Measurements from ENCODE around the gene B3GNT7. TPM values are rescaled to one million over a fixed set of nuclear protein-coding genes. Genes with fewer than 3 reads are reported as not detected.
A peak's percentile ranks its signal among the peaks of the same experiment; 100 is the strongest.

Gene B3GNT7
- total RNA-seq, 1 experiment from 2014 or later, result 83.3 TPM

GRCh38 chr2:231425811-231426703 is 30.5 kb downstream of the B3GNT7 start:
- POLR2A ChIA-PET, result no interaction called here
- Histone ChIP-seq H3K4me3 (ENCODE audit: low read depth in 2 of 2, low read length in 2 of 2) (no peak overlapping the region), H3K27ac (ENCODE audit: low read length) (peak overlapping the region; percentile 7; the same call in 1 of the 2 replicates), H3K4me1 (ENCODE audit: control insufficient read depth, insufficient read depth, low read length) (peaks cover 10% of the 10 kb centered on the region), H3K36me3 (ENCODE audit: control insufficient read depth, insufficient read depth, low read length) (no peaks in the 10 kb centered on the region), H3K9me3 (ENCODE audit: control insufficient read depth, insufficient read depth, low read depth, low read length) (no peaks in the 10 kb centered on the region), H3K27me3 (ENCODE audit: control insufficient read depth, insufficient read depth, low read length) (no peaks in the 10 kb centered on the region)
- ATAC-seq, result peak; percentile 73
- intact Hi-C loops (cut with micrococcal nuclease; ENCODE audit: unreplicated experiment) (no loop called here), in situ Hi-C loops (cut with HindIII; ENCODE audit: low pct_unique_long_range_greater_than_20kb, low sequenced_read_pairs) (no loop called here)
- CTCF ChIA-PET, result no interaction called here
- no TSS peak for BruUV-seq (replicated peaks)
- TF ChIP-seq TCF7L2 (IDR thresholded peaks at IDR 0.05; ENCODE audit: low read depth, low read length), result no peak
- no peak for TF ChIP-seq POLR2AphosphoS5 (IDR thresholded peaks at IDR 0.05; ENCODE audit: low read depth, low read length)
- no peak for TF ChIP-seq REST (IDR thresholded peaks at IDR 0.05; ENCODE audit: insufficient read depth in 1 of 2, low read depth in 2 of 2, low read length in 1 of 2)
- TF ChIP-seq SIN3A (IDR thresholded peaks at IDR 0.05; ENCODE audit: borderline replicate concordance, insufficient read depth, low read depth, low read length), result no peak
- no peak for TF ChIP-seq CTCF (IDR thresholded peaks at IDR 0.05)
- DNase-seq (ENCODE audit: low read depth, low spot score), result no peak

- Histone ChIP-seq H3K27ac (ENCODE audit: low read length) (no peak overlapping the region), H3K4me1 (ENCODE audit: control insufficient read depth, insufficient read depth, low read length) (peaks cover 10% of the 10 kb centered on the region), H3K9me3 (ENCODE audit: control insufficient read depth, insufficient read depth, low read depth, low read length) (peaks cover 5% of the 10 kb centered on the region; the same call in 1 of the 2 replicates), H3K4me3 (ENCODE audit: low read depth in 2 of 2, low read length in 2 of 2) (no peak overlapping the region), H3K27me3 (ENCODE audit: control insufficient read depth, insufficient read depth, low read length) (no peaks in the 10 kb centered on the region), H3K36me3 (ENCODE audit: control insufficient read depth, insufficient read depth, low read length) (no peaks in the 10 kb centered on the region)
- TF ChIP-seq TCF7L2 (IDR thresholded peaks at IDR 0.05; ENCODE audit: low read depth, low read length) (no peak), SIN3A (IDR thresholded peaks at IDR 0.05; ENCODE audit: borderline replicate concordance, insufficient read depth, low read depth, low read length) (no peak), POLR2AphosphoS5 (IDR thresholded peaks at IDR 0.05; ENCODE audit: low read depth, low read length) (no peak), REST (IDR thresholded peaks at IDR 0.05; ENCODE audit: insufficient read depth in 1 of 2, low read depth in 2 of 2, low read length in 1 of 2) (no peak), CTCF (IDR thresholded peaks at IDR 0.05) (no peak)
- intact Hi-C loops (cut with micrococcal nuclease; ENCODE audit: unreplicated experiment), result no loop called here
- POLR2A ChIA-PET, result no interaction called here
- ATAC-seq, result no peak
- BruUV-seq (replicated peaks), result no TSS peak
- in situ Hi-C loops (cut with HindIII; ENCODE audit: low pct_unique_long_range_greater_than_20kb, low sequenced_read_pairs), result no loop called here
- CTCF ChIA-PET, result no interaction called here
- DNase-seq (ENCODE audit: low read depth, low spot score), result no peak
Measured at GRCh38 chr2:231427116-231427515, 31.6 kb downstream of the B3GNT7 start.

Data from Panc1 (cell line).